GM19468 (cell line): ENCODE data around the gene PFN2.
"Not testable (repeated sequence)": the region's sequence is repeated elsewhere in the genome, so short reads cannot be mapped to it uniquely, and the experiment has no call there.

Experiments used
- ATAC-seq: cut with Tn5 transposase; IDR thresholded peaks from one replicate; pipeline ENCODE4 v1.9.1; 2021; ENCODE audit warnings: mild to moderate bottlenecking, moderate library complexity, moderate number of reproducible peaks; ENCODE audit not compliant: unreplicated experiment; ENCODE audit errors: extremely low read depth

PFN2 gene

GRCh38 chr3:149969110-149969939 is 1.4 kb downstream of the PFN2 start:
- ATAC-seq = no peak

- ATAC-seq = no peak
Measured at GRCh38 chr3:149968216-149968615, 2.5 kb downstream of the PFN2 start.

GRCh38 chr3:149967086-149967685 is 3.5 kb downstream of the PFN2 start:
- no peak for ATAC-seq

GRCh38 chr3:149965278-149965677 is 5.4 kb downstream of the PFN2 start:
- ATAC-seq = no peak

GRCh38 chr3:149964291-149964690 is 6.4 kb downstream of the PFN2 start:
- ATAC-seq = no peak

GRCh38 chr3:149963485-149963884 is 7.2 kb downstream of the PFN2 start:
- ATAC-seq = no peak

- no peak for ATAC-seq
Measured at GRCh38 chr3:149959443-149959842, 11.3 kb downstream of the PFN2 start.

- ATAC-seq = no peak
Measured at GRCh38 chr3:149958171-149958796, 12.4 kb downstream of the PFN2 start.

GRCh38 chr3:149957361-149958125 is 13.2 kb downstream of the PFN2 start:
- ATAC-seq = no peak

GRCh38 chr3:149955449-149955848 is 15.2 kb downstream of the PFN2 start:
- no peak for ATAC-seq

- no peak for ATAC-seq
Measured at GRCh38 chr3:149954812-149955211, 15.9 kb downstream of the PFN2 start.

GRCh38 chr3:149949181-149949580 is 21.5 kb downstream of the PFN2 start:
- no peak for ATAC-seq

GRCh38 chr3:149947231-149947630 is 23.5 kb downstream of the PFN2 start:
- ATAC-seq = no peak

GRCh38 chr3:149943966-149944365 is 26.7 kb downstream of the PFN2 start:
- ATAC-seq = not testable (repeated sequence)

- no peak for ATAC-seq
Measured at GRCh38 chr3:149942409-149942808, 28.3 kb downstream of the PFN2 start.

- ATAC-seq = no peak
Measured at GRCh38 chr3:149941946-149942345, 28.7 kb downstream of the PFN2 start.

GRCh38 chr3:149941186-149941585 is 29.5 kb downstream of the PFN2 start:
- ATAC-seq = no peak

GRCh38 chr3:149938392-149939055 is 32.2 kb downstream of the PFN2 start:
- ATAC-seq = not testable (repeated sequence)

GRCh38 chr3:149936812-149937230 is 33.9 kb downstream of the PFN2 start:
- ATAC-seq = no peak

GRCh38 chr3:149934524-149934923 is 36.2 kb downstream of the PFN2 start:
- ATAC-seq = no peak
